Spleen (tissue), 7 donors: Measurements from ENCODE around the gene DAPK2.

Experiments used
- CTCF ChIP-seq, 11 experiments: fragments of 200-600 bp in 7 of 11; fragments of 450-650 bp in 4 of 11; sonication (generic) in 4 of 11; IDR thresholded peaks in 8 of 11; conservative IDR thresholded peaks in 3 of 11; 1 replicate in 7 of 11; 2 replicates in 4 of 11; pipeline versions ENCODE4 v1.4.0 to v1.8.0; 2016 to 2021; ENCODE audit warnings: antibody characterized with exemption in 11 of 11, inconsistent platforms in 4 of 11, mild to moderate bottlenecking in 1 of 11
- POLR2A ChIP-seq, 3 donors: fragments of 450-650 bp; IDR thresholded peaks; one replicate each; pipeline ENCODE4 v1.5.1; 2017; ENCODE audit warnings: antibody characterized with exemption in 3 of 3, mild to moderate bottlenecking in 1 of 3
- donor health status: DM: no; HTN: no; CAD: no; lungs with moderate emphysema.
- donor health status: DM: no; HTN: no; CAD: no.
- donor health status: DM: no; HTN: no; CAD: no.

DNA sequence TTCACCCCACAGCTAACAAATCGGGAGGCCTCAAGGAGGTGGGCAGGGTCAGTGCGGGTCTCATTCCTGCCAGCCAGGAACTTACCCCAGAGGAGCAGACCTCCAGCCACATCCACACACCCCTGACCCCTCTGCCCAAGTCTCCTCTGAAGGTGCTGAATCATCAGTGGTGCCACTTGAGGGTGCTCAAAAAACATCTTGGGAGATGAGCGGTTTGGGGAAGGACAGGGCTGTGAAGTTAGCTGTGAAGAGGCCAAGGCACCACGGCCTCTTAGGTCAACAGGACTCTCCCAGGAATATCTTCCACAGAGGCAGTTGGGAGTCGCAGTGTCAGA, 1.2 kb downstream of the DAPK2 start:
- TF ChIP-seq CTCF (IDR thresholded peaks at IDR 0.05 in 8 of 11, conservative IDR thresholded peaks at IDR 0.05 in 3 of 11) = no peak
- TF ChIP-seq POLR2A (IDR thresholded peaks at IDR 0.05) = no peak
